Right cardiac atrium (tissue), 5 donors: Measurements from ENCODE around the gene STAT4. TPM values are rescaled to one million over a fixed set of nuclear protein-coding genes. Genes with fewer than 3 reads are reported as not detected.

Experiments
- ATAC-seq, 2 donors: fragments of 200-7000 bp; cut with Tn5 transposase; one replicate each; pipeline versions ENCODE4 v1.8.0 to v1.9.1; 2020; ENCODE audit warnings: moderate library complexity in 2 of 2, mild to moderate bottlenecking in 1 of 2
- DNase-seq, 3 donors: peaks; one replicate each; pipeline ENCODE4 v3.0.0-alpha.2; 2020
- H3K27ac ChIP-seq: one replicate; pipeline ENCODE4 v1.5.1; 2013; ENCODE audit warnings: mild to moderate bottlenecking, low read length, control low read depth, moderate library complexity
- H3K27me3 ChIP-seq: one replicate; pipeline ENCODE4 v1.6.1; 2013; ENCODE audit not compliant: control insufficient read depth, insufficient read depth
- H3K4me1 ChIP-seq: one replicate; pipeline ENCODE4 v1.6.1; 2013; ENCODE audit warnings: low read length; ENCODE audit not compliant: control insufficient read depth, insufficient read depth
- H3K4me3 ChIP-seq: one replicate; pipeline ENCODE4 v1.5.1; 2013; ENCODE audit warnings: low read length, control low read depth
- H3K9me3 ChIP-seq: one replicate; pipeline ENCODE4 v1.6.1; 2013; ENCODE audit warnings: low read length; ENCODE audit not compliant: control insufficient read depth
- WGBS: extraction: QIAGEN DNeasy Blood & Tissue Kit; methylation state at CpG from one replicate; pipeline ENCODE4 v1.1.7; 2013; 5-methylcytosine and 5-hydroxymethylcytosine counted together
- intact Hi-C, 4 donors: fragments of 100-400 bp; cut with DNase I; formaldehyde crosslinking; loops; one replicate each; pipeline versions ENCODE4 v1.11.0 to v1.14.0; 2022 to 2023
- polyA plus RNA-seq: library from polyadenylated mRNA; stranded (reverse); fragments of 200-250 nt; gene quantifications from one replicate; pipeline ENCODE4 v1.2.3, GENCODE V29; 2013
- total RNA-seq, 4 donors: library from RNA; stranded (reverse); fragmentation: NEBNext Ultra II Directional; extraction: Animal tissue kit (Norgen Biotek cat#: 25700); gene quantifications; one replicate each; pipeline ENCODE4 v1.2.1, GENCODE V29; 2021
- donor health status: healthy with polysubstance abuse.
- donor health status: DM: no; HTN: yes; CAD: no.
- donor health status: DM: no; HTN: no; CAD: no.
- donor health status: DM: no; HTN: yes; CAD: no; lungs with severe emphysema.
- donor health status: DM: yes; HTN: yes; CAD: no.

STAT4 gene
- total and polyA plus RNA-seq, 5 donors, result 7.0 to 27.0 (median 18.2) TPM

GRCh38 chr2:191174442-191174841 lies 23.6 kb upstream of the STAT4 start:
- intact Hi-C loops, result no loop called here
- no peak for ATAC-seq
- 85% methylated on average over 3 of the region's 3 CpGs for WGBS

GRCh38 chr2:191173206-191173605 lies 22.4 kb upstream of the STAT4 start:
- no peak overlapping the region for H3K4me3 ChIP-seq
- no peak for DNase-seq
- H3K27me3 ChIP-seq, result no peaks in the 10 kb centered on the region
- no peak for ATAC-seq
- 87% methylated on average over 3 of the region's 3 CpGs for WGBS
- peaks cover 5% of the 10 kb centered on the region for H3K4me1 ChIP-seq
- H3K27ac ChIP-seq, result no peak overlapping the region
- no peaks in the 10 kb centered on the region for H3K9me3 ChIP-seq
- intact Hi-C loops, result no loop called here

More at GRCh38 chr2:191174442-191174841, 23.6 kb upstream of the STAT4 start:
- Histone ChIP-seq H3K4me3 (no peak overlapping the region), H3K27me3 (no peaks in the 10 kb centered on the region), H3K9me3 (no peaks in the 10 kb centered on the region), H3K4me1 (peaks cover 5% of the 10 kb centered on the region), H3K27ac (no peak overlapping the region)
- no peak for DNase-seq

- intact Hi-C loops, result no loop called here
- ATAC-seq (peak in 1 of 2 donors; percentile 31), DNase-seq (no peak)
- H3K9me3 ChIP-seq, result no peaks in the 10 kb centered on the region
- no peaks in the 10 kb centered on the region for H3K27me3 ChIP-seq
- no peak overlapping the region for H3K27ac ChIP-seq
- peaks cover 5% of the 10 kb centered on the region for H3K4me1 ChIP-seq
- H3K4me3 ChIP-seq, result no peak overlapping the region
- 51% methylated on average over 2 of the region's 2 CpGs for WGBS
These were observed 21.0 kb upstream of the STAT4 start for GRCh38 chr2:191171708-191172355.

- H3K4me3 ChIP-seq, result no peak overlapping the region
- no peak for ATAC-seq
- intact Hi-C loops, result no loop called here
- H3K27me3 ChIP-seq, result no peaks in the 10 kb centered on the region
- 58% methylated on average over 2 of the region's 2 CpGs for WGBS
- H3K4me1 ChIP-seq, result peaks cover 5% of the 10 kb centered on the region
- no peaks in the 10 kb centered on the region for H3K9me3 ChIP-seq
- no peak for DNase-seq
- H3K27ac ChIP-seq, result no peak overlapping the region
These were observed 20.5 kb upstream of the STAT4 start for GRCh38 chr2:191171286-191171685.

DNA sequence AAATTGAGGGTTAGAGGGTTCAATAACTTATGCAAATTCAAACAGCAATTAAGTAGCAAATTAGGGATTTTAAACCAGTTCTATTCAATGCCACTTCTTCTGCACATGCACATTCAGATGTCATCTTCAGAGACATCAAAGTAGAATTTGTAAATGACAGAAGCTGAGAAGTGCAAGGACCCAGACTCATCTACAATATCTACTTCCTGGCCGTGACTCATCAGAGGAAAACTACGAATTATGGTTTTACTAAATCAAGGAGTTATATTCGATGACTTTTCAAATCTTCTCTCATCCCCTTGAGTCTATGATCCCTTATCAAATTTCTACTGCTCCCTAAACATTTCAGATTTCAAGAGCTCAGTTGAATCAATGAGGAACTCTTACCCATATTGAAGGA lies 20.0 kb upstream of the STAT4 start:
- ATAC-seq (no peak), DNase-seq (no peak)
- Histone ChIP-seq H3K4me3 (no peak overlapping the region), H3K27me3 (no peaks in the 10 kb centered on the region), H3K9me3 (no peaks in the 10 kb centered on the region), H3K4me1 (peaks cover 5% of the 10 kb centered on the region), H3K27ac (no peak overlapping the region)
- WGBS, result 69% methylated on average over 3 of the region's 3 CpGs
- intact Hi-C loops, result no loop called here

- intact Hi-C loops, result no loop called here
- ATAC-seq (no peak), DNase-seq (no peak)
- WGBS, result 100% methylated on average over 1 of the region's 1 CpG
- H3K4me3 ChIP-seq, result no peak overlapping the region
- peaks cover 5% of the 10 kb centered on the region for H3K4me1 ChIP-seq
- H3K27ac ChIP-seq, result no peak overlapping the region
- H3K9me3 ChIP-seq, result no peaks in the 10 kb centered on the region
- H3K27me3 ChIP-seq, result no peaks in the 10 kb centered on the region
These were observed 19.5 kb upstream of the STAT4 start for GRCh38 chr2:191170301-191170636.

DNA sequence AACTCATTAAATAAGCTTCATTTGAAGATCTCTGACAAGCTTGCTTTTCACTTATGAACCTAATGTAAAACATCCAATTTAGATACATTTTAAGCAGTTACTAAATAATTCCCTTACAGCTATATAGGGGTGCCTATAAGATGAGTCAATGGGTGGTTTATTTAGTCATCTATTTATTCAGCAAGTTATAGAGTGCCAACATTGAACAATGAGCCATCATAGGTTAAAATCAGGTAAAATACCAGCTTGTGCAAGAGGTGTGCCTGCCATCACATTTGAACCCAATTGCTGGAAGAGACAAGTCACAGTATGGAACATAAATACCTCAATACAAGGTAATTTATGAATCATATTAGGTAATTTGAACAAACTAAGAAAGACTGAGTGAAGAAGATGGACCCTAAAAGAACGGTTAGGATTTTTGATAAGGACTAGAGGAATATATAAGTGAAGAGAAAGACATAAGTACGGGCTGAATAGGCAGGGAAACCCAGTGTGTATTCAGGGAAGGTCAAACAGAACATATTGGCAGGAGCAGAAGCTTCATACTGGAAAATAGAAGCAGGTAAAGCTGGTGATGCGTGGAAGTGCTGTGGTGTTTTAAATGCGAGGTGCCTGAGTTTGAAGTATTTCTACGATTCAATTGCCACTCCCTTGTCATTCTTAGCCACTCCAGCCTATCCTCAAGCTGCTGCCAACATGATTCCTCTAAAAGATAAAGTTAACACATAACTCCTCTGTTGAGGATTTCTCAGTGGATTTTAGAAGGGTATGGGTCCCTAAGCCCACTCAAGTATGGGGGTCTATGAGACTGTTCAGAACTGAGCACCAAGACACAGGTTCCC lies 18.9 kb upstream of the STAT4 start:
- Histone ChIP-seq H3K4me3 (no peak overlapping the region), H3K4me1 (peaks cover 5% of the 10 kb centered on the region), H3K9me3 (no peaks in the 10 kb centered on the region), H3K27ac (no peak overlapping the region), H3K27me3 (no peaks in the 10 kb centered on the region)
- DNase-seq (no peak), ATAC-seq (no peak)
- intact Hi-C loops, result loop anchor here (5.0 to 10.0 kb wide), 4 partner anchors 45 to 353 kb away; no protein-coding TSS in a partner anchor
- 90% methylated on average over 5 of the region's 5 CpGs for WGBS

GRCh38 chr2:191167766-191168165 lies 17.0 kb upstream of the STAT4 start:
- intact Hi-C loops, result loop anchor here (5.0 to 10.0 kb wide), 4 partner anchors 47 to 355 kb away; no protein-coding TSS in a partner anchor
- Histone ChIP-seq H3K4me1 (peaks cover 3% of the 10 kb centered on the region), H3K27ac (no peak overlapping the region), H3K27me3 (no peaks in the 10 kb centered on the region), H3K4me3 (no peak overlapping the region), H3K9me3 (no peaks in the 10 kb centered on the region)
- 39% methylated on average over 2 of the region's 2 CpGs for WGBS
- ATAC-seq, result peak; percentile 61 to 67
- no peak for DNase-seq

- WGBS, result 62% methylated on average over 4 of the region's 4 CpGs
- Histone ChIP-seq H3K27ac (peak overlapping the region; percentile 81), H3K27me3 (no peaks in the 10 kb centered on the region), H3K4me1 (no peaks in the 10 kb centered on the region), H3K9me3 (no peaks in the 10 kb centered on the region), H3K4me3 (no peak overlapping the region)
- DNase-seq (no peak), ATAC-seq (peak in 1 of 2 donors; percentile 52)
- intact Hi-C loops, result loop anchor here (5.0 to 10.0 kb wide), 4 partner anchors 48 to 355 kb away; no protein-coding TSS in a partner anchor
These were observed 16.1 kb upstream of the STAT4 start for GRCh38 chr2:191166756-191167445.

DNA sequence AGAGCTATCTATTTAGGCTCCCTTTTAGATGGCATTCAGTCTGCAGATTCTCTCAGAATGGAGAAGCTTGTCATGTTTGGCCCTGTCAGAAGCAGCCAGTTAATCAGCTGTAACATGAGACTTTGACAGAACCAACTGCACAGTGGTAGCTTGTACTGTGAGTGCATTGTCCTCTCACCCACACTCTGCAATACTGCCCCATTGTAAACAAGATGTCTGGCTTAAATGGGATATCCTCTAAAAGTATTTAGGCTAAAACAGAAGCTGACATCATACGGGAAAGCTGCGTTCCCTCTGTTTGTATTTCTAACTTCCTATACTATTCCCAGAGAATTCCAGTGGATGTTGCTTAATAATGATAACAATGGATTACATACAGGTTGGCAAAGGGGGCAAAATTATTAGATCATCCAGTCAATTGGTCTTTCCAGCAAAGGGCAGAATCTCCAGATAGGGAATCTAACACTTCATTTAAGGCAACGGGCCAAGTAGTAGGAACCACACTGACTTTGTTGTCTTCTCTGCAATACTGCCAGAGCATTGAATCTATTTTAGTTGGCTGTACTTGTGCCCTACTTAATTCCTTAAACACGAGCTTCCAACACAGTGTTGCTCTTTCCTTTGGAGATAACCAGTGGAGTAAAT lies 15.4 kb upstream of the STAT4 start:
- Histone ChIP-seq H3K4me3 (no peak overlapping the region), H3K27ac (peak overlapping the region; percentile 81), H3K9me3 (no peaks in the 10 kb centered on the region), H3K4me1 (no peaks in the 10 kb centered on the region), H3K27me3 (no peaks in the 10 kb centered on the region)
- ATAC-seq (peak; percentile 91 to 93), DNase-seq (no peak)
- intact Hi-C loops, result loop anchor here (5.0 to 10.0 kb wide), 4 partner anchors 49 to 356 kb away; no protein-coding TSS in a partner anchor
- WGBS, result 19% methylated on average over 4 of the region's 4 CpGs
